WTC11 (cell line): ENCODE results near the gene IGSF1. TPM values are rescaled to one million over a fixed set of nuclear protein-coding genes. Genes with fewer than 3 reads are reported as not detected.

Source experiments
- ATAC-seq: fragments of 200-7000 bp; cut with Tn5 transposase; 2 replicates; pipeline ENCODE4 v1.10.0; 2021; ENCODE audit warnings: mild to moderate bottlenecking, moderate library complexity
- CTCF ChIA-PET: fragments of 300-600 bp; sonication (Branson Sonifier 250); formaldehyde crosslinking; loops from one replicate; lab custom pipeline; 2021; ENCODE audit warnings: antibody characterized with exemption; lab: Charles Lee
- POLR2A ChIA-PET: fragments of 350-600 bp; sonication (Branson Sonifier 250); formaldehyde crosslinking; loops from one replicate; lab custom pipeline; 2021; ENCODE audit warnings: antibody characterized with exemption; lab: Charles Lee
- DNase-seq: peaks from one replicate; pipeline ENCODE4 v3.0.0; 2021; ENCODE audit warnings: low spot score
- H3K27ac Mint-ChIP-seq: 2 replicates; pipeline ENCODE4 v1.8.0; 2021; ENCODE audit warnings: mixed read lengths
- H3K27me3 Mint-ChIP-seq: 2 replicates; pipeline ENCODE4 v1.8.0; 2021; ENCODE audit warnings: low read depth, mild to moderate bottlenecking, moderate library complexity, mixed read lengths
- H3K36me3 Mint-ChIP-seq: 2 replicates; pipeline ENCODE4 v1.8.0; 2021; ENCODE audit warnings: mixed read lengths
- H3K4me1 Mint-ChIP-seq: 2 replicates; pipeline ENCODE4 v1.8.0; 2022; ENCODE audit warnings: mixed read lengths
- H3K4me3 Mint-ChIP-seq: 2 replicates; pipeline ENCODE4 v1.8.0; 2021; ENCODE audit warnings: mild to moderate bottlenecking, moderate library complexity, mixed read lengths
- H3K9me3 Mint-ChIP-seq: 2 replicates; pipeline ENCODE4 v1.8.0; 2021; ENCODE audit warnings: mixed read lengths
- AR ChIP-seq: fragments of 250-450 bp; sonication (Bioruptor Pico); IDR thresholded peaks from 2 replicates; pipeline ENCODE4 v1.9.0; 2021; ENCODE audit warnings: mild to moderate bottlenecking
- ATF3 ChIP-seq: sonication (generic); formaldehyde crosslinking; conservative IDR thresholded peaks from 2 replicates; pipeline ENCODE4 v1.8.1; 2022; ENCODE audit warnings: mild to moderate bottlenecking, missing genetic modification reagents
- CREB1 ChIP-seq: sonication (generic); formaldehyde crosslinking; IDR thresholded peaks from 2 replicates; pipeline ENCODE4 v1.8.0; 2023; ENCODE audit warnings: mild to moderate bottlenecking, missing genetic modification reagents
- EMX1 ChIP-seq: fragments of 250-450 bp; sonication (Bioruptor Pico); IDR thresholded peaks from 2 replicates; pipeline ENCODE4 v1.8.0; 2021; ENCODE audit warnings: mild to moderate bottlenecking
- FOXP1 ChIP-seq: sonication (generic); formaldehyde crosslinking; IDR thresholded peaks from 2 replicates; pipeline ENCODE4 v1.8.0; 2022; ENCODE audit warnings: missing genetic modification reagents, mild to moderate bottlenecking, moderate library complexity, borderline replicate concordance
- JUN ChIP-seq: sonication (generic); formaldehyde crosslinking; IDR thresholded peaks from 2 replicates; pipeline ENCODE4 v1.8.0; 2023; ENCODE audit warnings: mild to moderate bottlenecking, missing genetic modification reagents
- NFYB ChIP-seq: sonication (generic); formaldehyde crosslinking; conservative IDR thresholded peaks from 2 replicates; pipeline ENCODE4 v1.8.0; 2022; ENCODE audit warnings: low read depth, missing genetic modification reagents
- PRRX2 ChIP-seq: fragments of 250-450 bp; sonication (Bioruptor Pico); IDR thresholded peaks from 2 replicates; pipeline ENCODE4 v1.8.0; 2021; ENCODE audit warnings: mild to moderate bottlenecking
- SOX15 ChIP-seq: fragments of 250-450 bp; sonication (Bioruptor Pico); IDR thresholded peaks from 2 replicates; pipeline ENCODE4 v1.9.0; 2021; ENCODE audit warnings: mild to moderate bottlenecking
- ZBTB21 ChIP-seq: sonication (generic); formaldehyde crosslinking; IDR thresholded peaks from 2 replicates; pipeline ENCODE4 v1.8.1; 2023; ENCODE audit warnings: mild to moderate bottlenecking, missing genetic modification reagents, borderline replicate concordance
- ZNF263 ChIP-seq: sonication (generic); formaldehyde crosslinking; IDR thresholded peaks from 2 replicates; pipeline ENCODE4 v1.8.1; 2022; ENCODE audit warnings: low read depth, mild to moderate bottlenecking, moderate library complexity, missing genetic modification reagents
- ZNF671 ChIP-seq: fragments of 250-450 bp; sonication (Bioruptor Pico); IDR thresholded peaks from 2 replicates; pipeline ENCODE4 v1.8.0; 2021; ENCODE audit warnings: mild to moderate bottlenecking
- total RNA-seq: library from RNA; stranded (reverse); gene quantifications from 3 replicates; pipeline ENCODE4 v1.2.3, GENCODE V29; 2021
- TF ChIP-seq, protein P1 (sequence below): fragments of 250-450 bp; sonication (Bioruptor Pico); conservative IDR thresholded peaks from 2 replicates; pipeline ENCODE4 v1.9.0; 2021; ENCODE audit warnings: mild to moderate bottlenecking
- TF ChIP-seq, protein P2 (sequence below): fragments of 250-450 bp; sonication (Bioruptor Pico); IDR thresholded peaks from 2 replicates; pipeline ENCODE4 v1.8.0; 2021; ENCODE audit warnings: mild to moderate bottlenecking
- TF ChIP-seq, protein P3 (sequence below): sonication (generic); formaldehyde crosslinking; IDR thresholded peaks from 2 replicates; pipeline ENCODE4 v1.8.0; 2023; ENCODE audit warnings: mild to moderate bottlenecking, missing genetic modification reagents
- TF ChIP-seq, protein P4 (sequence below): sonication (generic); formaldehyde crosslinking; IDR thresholded peaks from 2 replicates; pipeline ENCODE4 v1.8.0; 2022; ENCODE audit warnings: mild to moderate bottlenecking, missing genetic modification reagents
- TF ChIP-seq, protein P5 (sequence below): sonication (generic); formaldehyde crosslinking; IDR thresholded peaks from 2 replicates; pipeline ENCODE4 v1.8.1; 2023; ENCODE audit warnings: mild to moderate bottlenecking, moderate library complexity, missing genetic modification reagents
- TF ChIP-seq, protein P6 (sequence below): sonication (generic); formaldehyde crosslinking; IDR thresholded peaks from 2 replicates; pipeline ENCODE4 v1.8.0; 2022; ENCODE audit warnings: mild to moderate bottlenecking, missing genetic modification reagents
- TF ChIP-seq, protein P7 (sequence below): sonication (generic); formaldehyde crosslinking; IDR thresholded peaks from 2 replicates; pipeline ENCODE4 v1.8.1; 2023; ENCODE audit warnings: mild to moderate bottlenecking, missing genetic modification reagents, moderate library complexity

Gene IGSF1
- total RNA-seq, 1 experiment from 2014 or later = 16.2 TPM

- TF ChIP-seq, protein P1, sequence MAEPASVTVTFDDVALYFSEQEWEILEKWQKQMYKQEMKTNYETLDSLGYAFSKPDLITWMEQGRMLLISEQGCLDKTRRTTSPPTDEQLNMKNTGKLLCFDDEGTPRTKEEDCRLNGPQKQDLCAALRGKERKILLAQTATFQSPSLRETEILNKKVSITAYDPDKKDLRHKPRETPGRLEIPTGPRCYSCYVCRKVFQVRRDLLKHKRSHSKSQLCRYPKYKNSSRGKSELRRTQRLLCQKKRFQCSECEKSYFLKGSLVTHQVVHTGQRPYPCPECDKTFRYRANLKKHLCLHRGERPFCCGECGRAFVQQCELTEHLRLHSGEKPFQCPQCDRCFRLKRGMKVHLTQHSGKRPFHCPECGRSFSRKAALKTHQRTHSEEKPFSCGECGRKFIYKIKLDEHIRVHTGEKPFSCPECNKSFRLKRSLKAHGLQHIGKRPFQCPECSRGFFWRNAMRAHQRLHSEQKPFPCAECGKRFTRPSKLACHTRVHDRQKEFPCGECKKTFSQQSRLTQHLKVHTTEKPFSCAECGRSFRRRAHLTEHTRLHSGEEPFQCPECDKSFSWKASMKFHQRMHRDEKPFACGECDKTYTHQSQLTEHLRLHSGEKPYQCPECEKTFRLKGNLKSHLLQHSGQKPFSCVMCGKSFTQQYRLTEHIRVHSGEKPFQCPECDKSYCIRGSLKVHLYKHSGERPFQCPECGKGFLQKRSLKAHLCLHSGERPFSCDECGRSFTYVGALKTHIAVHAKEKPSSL (CRISPR knock-in tag) = no peak
- TF ChIP-seq JUN (CRISPR knock-in tag) = no peak
- TF ChIP-seq, all 79 proteins: peak for 0
Observed at GRCh38 chrX:131279197-131279596, 9.9 kb downstream of the IGSF1 start (continued).

GRCh38 chrX:131277543-131278136 is 11.5 kb downstream of the IGSF1 start:
- ChIA-PET POLR2A (interaction anchor here (2.0 kb wide), 1 partner anchor 11 kb away, joined by 8 read pairs; the partner anchor contains the start of gene IGSF1), CTCF (interaction anchor here (1.2 to 1.3 kb wide), 2 partner anchors 11 to 14 kb away, joined by 3 read pairs; partner anchors contain the start of gene IGSF1)
- DNase-seq (no peak), ATAC-seq (peak; percentile 49)
- no peaks in the 10 kb centered on the region for H3K27me3 Mint-ChIP-seq
- no peak overlapping the region for H3K27ac Mint-ChIP-seq
- H3K4me1 Mint-ChIP-seq = peaks cover 33% of the 10 kb centered on the region
- TF ChIP-seq, protein P2, sequence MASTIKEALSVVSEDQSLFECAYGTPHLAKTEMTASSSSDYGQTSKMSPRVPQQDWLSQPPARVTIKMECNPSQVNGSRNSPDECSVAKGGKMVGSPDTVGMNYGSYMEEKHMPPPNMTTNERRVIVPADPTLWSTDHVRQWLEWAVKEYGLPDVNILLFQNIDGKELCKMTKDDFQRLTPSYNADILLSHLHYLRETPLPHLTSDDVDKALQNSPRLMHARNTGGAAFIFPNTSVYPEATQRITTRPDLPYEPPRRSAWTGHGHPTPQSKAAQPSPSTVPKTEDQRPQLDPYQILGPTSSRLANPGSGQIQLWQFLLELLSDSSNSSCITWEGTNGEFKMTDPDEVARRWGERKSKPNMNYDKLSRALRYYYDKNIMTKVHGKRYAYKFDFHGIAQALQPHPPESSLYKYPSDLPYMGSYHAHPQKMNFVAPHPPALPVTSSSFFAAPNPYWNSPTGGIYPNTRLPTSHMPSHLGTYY = no peak
- TF ChIP-seq NFYB (CRISPR knock-in tag) = no peak
- no peak for TF ChIP-seq EMX1 (CRISPR knock-in tag)
- TF ChIP-seq AR = no peak
- no peak for TF ChIP-seq ATF3
- TF ChIP-seq FOXP1 (CRISPR knock-in tag) = no peak
- TF ChIP-seq, protein P3, sequence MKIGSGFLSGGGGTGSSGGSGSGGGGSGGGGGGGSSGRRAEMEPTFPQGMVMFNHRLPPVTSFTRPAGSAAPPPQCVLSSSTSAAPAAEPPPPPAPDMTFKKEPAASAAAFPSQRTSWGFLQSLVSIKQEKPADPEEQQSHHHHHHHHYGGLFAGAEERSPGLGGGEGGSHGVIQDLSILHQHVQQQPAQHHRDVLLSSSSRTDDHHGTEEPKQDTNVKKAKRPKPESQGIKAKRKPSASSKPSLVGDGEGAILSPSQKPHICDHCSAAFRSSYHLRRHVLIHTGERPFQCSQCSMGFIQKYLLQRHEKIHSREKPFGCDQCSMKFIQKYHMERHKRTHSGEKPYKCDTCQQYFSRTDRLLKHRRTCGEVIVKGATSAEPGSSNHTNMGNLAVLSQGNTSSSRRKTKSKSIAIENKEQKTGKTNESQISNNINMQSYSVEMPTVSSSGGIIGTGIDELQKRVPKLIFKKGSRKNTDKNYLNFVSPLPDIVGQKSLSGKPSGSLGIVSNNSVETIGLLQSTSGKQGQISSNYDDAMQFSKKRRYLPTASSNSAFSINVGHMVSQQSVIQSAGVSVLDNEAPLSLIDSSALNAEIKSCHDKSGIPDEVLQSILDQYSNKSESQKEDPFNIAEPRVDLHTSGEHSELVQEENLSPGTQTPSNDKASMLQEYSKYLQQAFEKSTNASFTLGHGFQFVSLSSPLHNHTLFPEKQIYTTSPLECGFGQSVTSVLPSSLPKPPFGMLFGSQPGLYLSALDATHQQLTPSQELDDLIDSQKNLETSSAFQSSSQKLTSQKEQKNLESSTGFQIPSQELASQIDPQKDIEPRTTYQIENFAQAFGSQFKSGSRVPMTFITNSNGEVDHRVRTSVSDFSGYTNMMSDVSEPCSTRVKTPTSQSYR (CRISPR knock-in tag) = no peak
- TF ChIP-seq, protein P4, sequence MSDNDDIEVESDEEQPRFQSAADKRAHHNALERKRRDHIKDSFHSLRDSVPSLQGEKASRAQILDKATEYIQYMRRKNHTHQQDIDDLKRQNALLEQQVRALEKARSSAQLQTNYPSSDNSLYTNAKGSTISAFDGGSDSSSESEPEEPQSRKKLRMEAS (CRISPR knock-in tag) = no peak
- no peak for TF ChIP-seq ZBTB21 (CRISPR knock-in tag)
- no peak for TF ChIP-seq PRRX2 (CRISPR knock-in tag)
- TF ChIP-seq CREB1 (CRISPR knock-in tag) = no peak
- TF ChIP-seq, protein P5, sequence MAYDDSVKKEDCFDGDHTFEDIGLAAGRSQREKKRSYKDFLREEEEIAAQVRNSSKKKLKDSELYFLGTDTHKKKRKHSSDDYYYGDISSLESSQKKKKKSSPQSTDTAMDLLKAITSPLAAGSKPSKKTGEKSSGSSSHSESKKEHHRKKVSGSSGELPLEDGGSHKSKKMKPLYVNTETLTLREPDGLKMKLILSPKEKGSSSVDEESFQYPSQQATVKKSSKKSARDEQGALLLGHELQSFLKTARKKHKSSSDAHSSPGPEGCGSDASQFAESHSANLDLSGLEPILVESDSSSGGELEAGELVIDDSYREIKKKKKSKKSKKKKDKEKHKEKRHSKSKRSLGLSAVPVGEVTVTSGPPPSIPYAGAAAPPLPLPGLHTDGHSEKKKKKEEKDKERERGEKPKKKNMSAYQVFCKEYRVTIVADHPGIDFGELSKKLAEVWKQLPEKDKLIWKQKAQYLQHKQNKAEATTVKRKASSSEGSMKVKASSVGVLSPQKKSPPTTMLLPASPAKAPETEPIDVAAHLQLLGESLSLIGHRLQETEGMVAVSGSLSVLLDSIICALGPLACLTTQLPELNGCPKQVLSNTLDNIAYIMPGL (CRISPR knock-in tag) = no peak
- TF ChIP-seq, protein P6, sequence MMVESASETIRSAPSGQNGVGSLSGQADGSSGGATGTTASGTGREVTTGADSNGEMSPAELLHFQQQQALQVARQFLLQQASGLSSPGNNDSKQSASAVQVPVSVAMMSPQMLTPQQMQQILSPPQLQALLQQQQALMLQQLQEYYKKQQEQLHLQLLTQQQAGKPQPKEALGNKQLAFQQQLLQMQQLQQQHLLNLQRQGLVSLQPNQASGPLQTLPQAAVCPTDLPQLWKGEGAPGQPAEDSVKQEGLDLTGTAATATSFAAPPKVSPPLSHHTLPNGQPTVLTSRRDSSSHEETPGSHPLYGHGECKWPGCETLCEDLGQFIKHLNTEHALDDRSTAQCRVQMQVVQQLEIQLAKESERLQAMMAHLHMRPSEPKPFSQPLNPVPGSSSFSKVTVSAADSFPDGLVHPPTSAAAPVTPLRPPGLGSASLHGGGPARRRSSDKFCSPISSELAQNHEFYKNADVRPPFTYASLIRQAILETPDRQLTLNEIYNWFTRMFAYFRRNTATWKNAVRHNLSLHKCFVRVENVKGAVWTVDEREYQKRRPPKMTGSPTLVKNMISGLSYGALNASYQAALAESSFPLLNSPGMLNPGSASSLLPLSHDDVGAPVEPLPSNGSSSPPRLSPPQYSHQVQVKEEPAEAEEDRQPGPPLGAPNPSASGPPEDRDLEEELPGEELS (CRISPR knock-in tag) = no peak
- TF ChIP-seq JUN (CRISPR knock-in tag) = no peak
- TF ChIP-seq SOX15 = no peak
- no peak for TF ChIP-seq ZNF671
- TF ChIP-seq, protein P7, sequence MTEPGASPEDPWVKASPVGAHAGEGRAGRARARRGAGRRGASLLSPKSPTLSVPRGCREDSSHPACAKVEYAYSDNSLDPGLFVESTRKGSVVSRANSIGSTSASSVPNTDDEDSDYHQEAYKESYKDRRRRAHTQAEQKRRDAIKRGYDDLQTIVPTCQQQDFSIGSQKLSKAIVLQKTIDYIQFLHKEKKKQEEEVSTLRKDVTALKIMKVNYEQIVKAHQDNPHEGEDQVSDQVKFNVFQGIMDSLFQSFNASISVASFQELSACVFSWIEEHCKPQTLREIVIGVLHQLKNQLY (CRISPR knock-in tag) = no peak
- TF ChIP-seq ZNF263 (CRISPR knock-in tag) = no peak
- no peak overlapping the region for H3K4me3 Mint-ChIP-seq
- H3K36me3 Mint-ChIP-seq = peaks cover 14% of the 10 kb centered on the region
- H3K9me3 Mint-ChIP-seq = no peaks in the 10 kb centered on the region
